K562 (cell line): ENCODE results near the gene NIPBL. TPM values are rescaled to one million over a fixed set of nuclear protein-coding genes. Genes with fewer than 3 reads are reported as not detected.

Experiments
- ARNT ChIP-seq, 2 experiments: fragments of 450-650 bp; IDR thresholded peaks; 2 replicates each; pipeline ENCODE4 v1.6.1; 2016; ENCODE audit warnings: mild to moderate bottlenecking in 1 of 2
- CBFA2T3 ChIP-seq: fragments of 450-650 bp; IDR thresholded peaks from 2 replicates; pipeline ENCODE4 v1.6.1; 2017
- ETS2 ChIP-seq: IDR thresholded peaks from 2 replicates; pipeline ENCODE4 v1.6.1; 2016; ENCODE audit warnings: borderline replicate concordance, missing genetic modification characterization, mild to moderate bottlenecking, moderate library complexity, missing compliant biosample characterization; ENCODE audit not compliant: poor library complexity, severe bottlenecking
- HDAC1 ChIP-seq, 2 experiments: fragments of 450-650 bp; IDR thresholded peaks; 2 replicates each; pipeline ENCODE4 v1.6.1; 2016 to 2017; ENCODE audit warnings: inconsistent platforms in 1 of 2, mild to moderate bottlenecking in 1 of 2, moderate library complexity in 1 of 2
- ILK ChIP-seq: fragments of 450-650 bp; IDR thresholded peaks from 2 replicates; pipeline ENCODE4 v1.6.1; 2016; ENCODE audit warnings: missing genetic modification characterization, low read depth, mild to moderate bottlenecking, missing compliant biosample characterization, moderate library complexity, borderline replicate concordance
- MCM2 ChIP-seq: fragments of 450-650 bp; IDR thresholded peaks from 2 replicates; pipeline ENCODE4 v1.6.1; 2017; ENCODE audit warnings: low read depth, mild to moderate bottlenecking
- MEF2A ChIP-seq: IDR thresholded peaks from 2 replicates; pipeline ENCODE4 v1.6.1; 2011; ENCODE audit warnings: low read depth, mild to moderate bottlenecking, low read length, moderate library complexity; ENCODE audit not compliant: control insufficient read depth
- MNT ChIP-seq, 2 experiments: fragments of 450-650 bp; conservative IDR thresholded peaks; 2 replicates each; pipeline ENCODE4 v1.6.1; 2017; ENCODE audit warnings: mild to moderate bottlenecking in 2 of 2, moderate library complexity in 2 of 2
- NKRF ChIP-seq: fragments of 450-650 bp; IDR thresholded peaks from 2 replicates; pipeline ENCODE4 v1.6.1; 2016; ENCODE audit warnings: borderline replicate concordance
- PURB ChIP-seq: sonication (generic); formaldehyde crosslinking; IDR thresholded peaks from 2 replicates; pipeline ENCODE4 v1.9.0; 2021; ENCODE audit warnings: low read depth, mild to moderate bottlenecking, missing genetic modification reagents
- RBM22 ChIP-seq: fragments of 200-400 bp; formaldehyde crosslinking; IDR thresholded peaks from 2 replicates; pipeline ENCODE4 v1.6.1; 2018; ENCODE audit warnings: low read length, low read depth; ENCODE audit not compliant: poor library complexity, severe bottlenecking
- RCOR1 ChIP-seq, 2 experiments: IDR thresholded peaks; 2 replicates each; pipeline ENCODE4 v1.6.1; 2012; ENCODE audit warnings: low read depth in 2 of 2, low read length in 2 of 2, borderline replicate concordance in 1 of 2, improper control_type of control experiment in 1 of 2
- U2AF1 ChIP-seq: fragments of 200-400 bp; formaldehyde crosslinking; optimal IDR thresholded peaks from 2 replicates; pipeline ENCODE3; 2017; ENCODE audit warnings: mild to moderate bottlenecking, low read depth, low read length, moderate library complexity
- UBTF ChIP-seq, 2 experiments: IDR thresholded peaks; 2 replicates each; pipeline ENCODE4 v1.6.1; 2012; ENCODE audit warnings: improper control_type of control experiment in 2 of 2, low read depth in 2 of 2, low read length in 2 of 2, borderline replicate concordance in 1 of 2
- YY1 ChIP-seq, 3 experiments: IDR thresholded peaks; 2 replicates each; pipeline ENCODE4 v1.6.1; 2011; ENCODE audit warnings: low read length in 2 of 3, mild to moderate bottlenecking in 2 of 3, moderate library complexity in 2 of 3, borderline replicate concordance in 1 of 3, control low read depth in 1 of 3, low read depth in 1 of 3; ENCODE audit not compliant: insufficient read depth in 3 of 3, insufficient replicate concordance in 2 of 3, control insufficient read depth in 1 of 3, insufficient read length in 1 of 3; ENCODE audit errors: extremely low read depth in 1 of 3
- ZNF436 ChIP-seq: fragments of 250-450, 450-650 bp; sonication (Bioruptor Pico); formaldehyde crosslinking; IDR thresholded peaks from 2 replicates; pipeline ENCODE4 v1.7.0; 2020; ENCODE audit warnings: mild to moderate bottlenecking
- ZNF707 ChIP-seq: fragments of 250-450 bp; sonication (Bioruptor Pico); conservative IDR thresholded peaks from 2 replicates; pipeline ENCODE4 v1.8.0; 2022; ENCODE audit warnings: inconsistent platforms, mild to moderate bottlenecking, moderate library complexity
- polyA plus RNA-seq, 8 experiments: library from polyadenylated mRNA; depleted of rRNA in 4 of 8; stranded (reverse) in 5 of 8; unstranded in 3 of 8; fragments of >200 nt; fragmentation: Nextera tagmentation in 2 of 8; fragmentation: Illumina TruSeq in 1 of 8; extraction: Ambion mirVana in 2 of 8; extraction: Trizol in 1 of 8; gene quantifications; 2 replicates each; pipeline versions ENCODE4 v1.2.1 to v1.2.3, GENCODE V29; 2011 to 2014; ENCODE audit warnings: inconsistent platforms in 1 of 8, missing spikeins in 1 of 8
- total RNA-seq, 7 experiments: library from RNA; depleted of rRNA in 6 of 7; stranded (reverse); fragments of >200 nt in 6 of 7; fragmentation: Illumina TruSeq in 2 of 7; extraction: Trizol in 2 of 7; gene quantifications; 2 replicates each; pipeline versions ENCODE4 v1.2.1 to v1.2.3, GENCODE V29; 2011 to 2021; ENCODE audit warnings: low replicate concordance in 1 of 7

The NIPBL gene
- total and polyA plus RNA-seq, 9 of the 15 experiments (the other 6 are each of a cell fraction or from before 2014, with no cell fraction given), result 12.9 to 56.7 (median 38.9) TPM

- TF ChIP-seq ZNF707 (CRISPR knock-in tag), result no peak
- TF ChIP-seq ILK, result no peak
- TF ChIP-seq ZNF436 (CRISPR knock-in tag), result no peak
- peak; percentile 65 for TF ChIP-seq RBM22
- no peak; a peak in 1 of 4 replicates for TF ChIP-seq HDAC1 (IDR thresholded peaks at IDR 0.05)
- 0 out of 2 replicates have a peak, but pooled peaks have one; percentile 31 for TF ChIP-seq NKRF
- TF ChIP-seq MNT (conservative IDR thresholded peaks at IDR 0.05), result no peak
- peak; percentile 100 for TF ChIP-seq UBTF (IDR thresholded peaks at IDR 0.05; ENCODE audit: borderline replicate concordance in 1 of 2, low read depth in 2 of 2, low read length in 2 of 2)
- no peak for TF ChIP-seq U2AF1
- no peak for TF ChIP-seq CBFA2T3
- TF ChIP-seq MEF2A, result no peak
- TF ChIP-seq ETS2, result no peak
- TF ChIP-seq PURB (CRISPR knock-in tag), result no peak
- no peak; a peak in 1 of 4 replicates for TF ChIP-seq ARNT (IDR thresholded peaks at IDR 0.05)
- no peak for TF ChIP-seq YY1 (IDR thresholded peaks at IDR 0.05; ENCODE audit: borderline replicate concordance in 1 of 3, control insufficient read depth in 1 of 3, extremely low read depth in 1 of 3, insufficient read depth in 3 of 3, insufficient read length in 1 of 3, insufficient replicate concordance in 2 of 3, low read depth in 1 of 3, low read length in 2 of 3)
- TF ChIP-seq RCOR1 (IDR thresholded peaks at IDR 0.05; ENCODE audit: borderline replicate concordance in 1 of 2, low read depth in 2 of 2, low read length in 2 of 2), result no peak
- no peak for TF ChIP-seq MCM2
These were observed 547 bp downstream of the NIPBL start (continued) for GRCh38 chr5:36876965-36877666.
